ENCODE data around the gene ADAMTSL1.

DNA sequence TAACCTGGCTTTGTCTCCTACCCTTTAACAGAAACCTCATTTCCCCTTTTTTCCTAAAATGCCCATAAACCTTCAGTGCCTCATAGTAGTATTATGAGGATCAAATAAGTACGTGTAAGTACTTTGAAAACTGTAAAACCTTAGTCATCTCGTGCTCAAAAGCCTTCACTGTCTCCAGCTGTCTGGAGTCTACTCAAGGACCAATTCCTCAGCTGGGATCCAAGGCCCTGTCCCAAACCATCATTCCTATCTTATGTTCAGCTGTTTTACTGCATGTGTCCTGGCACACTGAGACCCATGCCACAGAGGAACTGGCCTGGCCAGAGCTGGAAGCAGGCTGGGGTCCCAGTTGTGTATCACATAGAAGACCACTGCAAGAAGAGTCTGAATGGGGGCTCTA lies 15.9 kb downstream of the ADAMTSL1 start:
- TF ChIP-seq POLR2A (IDR thresholded peaks at IDR 0.05) = no peak
- TF ChIP-seq, protein P1, sequence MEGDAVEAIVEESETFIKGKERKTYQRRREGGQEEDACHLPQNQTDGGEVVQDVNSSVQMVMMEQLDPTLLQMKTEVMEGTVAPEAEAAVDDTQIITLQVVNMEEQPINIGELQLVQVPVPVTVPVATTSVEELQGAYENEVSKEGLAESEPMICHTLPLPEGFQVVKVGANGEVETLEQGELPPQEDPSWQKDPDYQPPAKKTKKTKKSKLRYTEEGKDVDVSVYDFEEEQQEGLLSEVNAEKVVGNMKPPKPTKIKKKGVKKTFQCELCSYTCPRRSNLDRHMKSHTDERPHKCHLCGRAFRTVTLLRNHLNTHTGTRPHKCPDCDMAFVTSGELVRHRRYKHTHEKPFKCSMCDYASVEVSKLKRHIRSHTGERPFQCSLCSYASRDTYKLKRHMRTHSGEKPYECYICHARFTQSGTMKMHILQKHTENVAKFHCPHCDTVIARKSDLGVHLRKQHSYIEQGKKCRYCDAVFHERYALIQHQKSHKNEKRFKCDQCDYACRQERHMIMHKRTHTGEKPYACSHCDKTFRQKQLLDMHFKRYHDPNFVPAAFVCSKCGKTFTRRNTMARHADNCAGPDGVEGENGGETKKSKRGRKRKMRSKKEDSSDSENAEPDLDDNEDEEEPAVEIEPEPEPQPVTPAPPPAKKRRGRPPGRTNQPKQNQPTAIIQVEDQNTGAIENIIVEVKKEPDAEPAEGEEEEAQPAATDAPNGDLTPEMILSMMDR (IDR thresholded peaks at IDR 0.05) = no peak

All from transverse colon (tissue), 3 donors.